Astrocyte (in vitro differentiated cells and primary cell): Measurements from ENCODE around the gene RIC1.

Source experiments
- EZH2 ChIP-seq: IDR thresholded peaks from 2 replicates; pipeline ENCODE4 v1.6.1; 2012; ENCODE audit warnings: mild to moderate bottlenecking, low read length, inconsistent platforms; ENCODE audit not compliant: insufficient read depth
- TF ChIP-seq, protein P1 (sequence below): IDR thresholded peaks from 2 replicates; pipeline ENCODE4 v1.5.1; 2011; ENCODE audit warnings: low read depth, mild to moderate bottlenecking, inconsistent platforms, low read length, moderate library complexity; ENCODE audit not compliant: insufficient read depth

DNA sequence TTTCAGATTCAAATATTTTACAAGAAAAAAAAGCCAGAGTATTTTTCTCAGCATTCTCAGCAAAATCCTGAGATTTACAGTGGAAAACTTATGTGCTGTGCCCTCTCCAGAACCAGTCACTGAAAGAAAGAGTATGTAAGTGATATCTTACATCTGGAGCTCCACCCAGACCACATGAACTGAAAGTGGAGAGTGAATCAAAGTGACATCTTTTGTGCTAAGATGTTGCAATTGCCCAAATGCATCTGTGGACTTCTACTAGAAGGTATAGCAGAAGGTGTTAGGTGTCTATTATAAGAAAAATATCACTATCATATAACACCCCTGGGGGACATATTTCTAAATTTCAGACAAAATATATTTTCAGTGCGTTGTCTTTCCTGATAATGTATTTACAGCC, 49.0 kb upstream of the RIC1 start:
- TF ChIP-seq, protein P1, sequence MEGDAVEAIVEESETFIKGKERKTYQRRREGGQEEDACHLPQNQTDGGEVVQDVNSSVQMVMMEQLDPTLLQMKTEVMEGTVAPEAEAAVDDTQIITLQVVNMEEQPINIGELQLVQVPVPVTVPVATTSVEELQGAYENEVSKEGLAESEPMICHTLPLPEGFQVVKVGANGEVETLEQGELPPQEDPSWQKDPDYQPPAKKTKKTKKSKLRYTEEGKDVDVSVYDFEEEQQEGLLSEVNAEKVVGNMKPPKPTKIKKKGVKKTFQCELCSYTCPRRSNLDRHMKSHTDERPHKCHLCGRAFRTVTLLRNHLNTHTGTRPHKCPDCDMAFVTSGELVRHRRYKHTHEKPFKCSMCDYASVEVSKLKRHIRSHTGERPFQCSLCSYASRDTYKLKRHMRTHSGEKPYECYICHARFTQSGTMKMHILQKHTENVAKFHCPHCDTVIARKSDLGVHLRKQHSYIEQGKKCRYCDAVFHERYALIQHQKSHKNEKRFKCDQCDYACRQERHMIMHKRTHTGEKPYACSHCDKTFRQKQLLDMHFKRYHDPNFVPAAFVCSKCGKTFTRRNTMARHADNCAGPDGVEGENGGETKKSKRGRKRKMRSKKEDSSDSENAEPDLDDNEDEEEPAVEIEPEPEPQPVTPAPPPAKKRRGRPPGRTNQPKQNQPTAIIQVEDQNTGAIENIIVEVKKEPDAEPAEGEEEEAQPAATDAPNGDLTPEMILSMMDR, result no peak
- TF ChIP-seq EZH2, result no peak
